ENCODE results near the gene MYADM.

DNA sequence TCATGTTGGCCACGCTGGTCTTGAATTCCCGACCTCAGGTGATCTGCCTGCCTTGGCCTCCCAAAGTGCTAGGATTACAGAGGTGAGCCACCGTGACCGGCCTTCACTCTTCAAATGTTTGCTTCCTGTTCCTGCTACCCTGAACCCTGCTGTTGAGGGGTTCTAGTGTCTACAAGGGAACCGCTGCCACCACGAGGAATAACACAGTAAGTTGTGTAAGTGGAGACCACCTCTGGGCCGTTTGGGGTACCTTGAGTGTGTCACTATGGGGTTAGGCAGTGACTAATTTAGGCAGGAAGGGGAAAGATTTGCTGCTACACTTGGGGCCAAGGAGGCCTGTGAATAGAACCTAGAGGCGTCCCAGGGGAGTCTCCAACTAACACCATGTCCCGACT lies 2.2 kb upstream of the MYADM start:
- TF ChIP-seq, protein P1, sequence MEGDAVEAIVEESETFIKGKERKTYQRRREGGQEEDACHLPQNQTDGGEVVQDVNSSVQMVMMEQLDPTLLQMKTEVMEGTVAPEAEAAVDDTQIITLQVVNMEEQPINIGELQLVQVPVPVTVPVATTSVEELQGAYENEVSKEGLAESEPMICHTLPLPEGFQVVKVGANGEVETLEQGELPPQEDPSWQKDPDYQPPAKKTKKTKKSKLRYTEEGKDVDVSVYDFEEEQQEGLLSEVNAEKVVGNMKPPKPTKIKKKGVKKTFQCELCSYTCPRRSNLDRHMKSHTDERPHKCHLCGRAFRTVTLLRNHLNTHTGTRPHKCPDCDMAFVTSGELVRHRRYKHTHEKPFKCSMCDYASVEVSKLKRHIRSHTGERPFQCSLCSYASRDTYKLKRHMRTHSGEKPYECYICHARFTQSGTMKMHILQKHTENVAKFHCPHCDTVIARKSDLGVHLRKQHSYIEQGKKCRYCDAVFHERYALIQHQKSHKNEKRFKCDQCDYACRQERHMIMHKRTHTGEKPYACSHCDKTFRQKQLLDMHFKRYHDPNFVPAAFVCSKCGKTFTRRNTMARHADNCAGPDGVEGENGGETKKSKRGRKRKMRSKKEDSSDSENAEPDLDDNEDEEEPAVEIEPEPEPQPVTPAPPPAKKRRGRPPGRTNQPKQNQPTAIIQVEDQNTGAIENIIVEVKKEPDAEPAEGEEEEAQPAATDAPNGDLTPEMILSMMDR (IDR thresholded peaks at IDR 0.05; ENCODE audit: insufficient read depth, low read length) = no peak
- TF ChIP-seq POLR2AphosphoS5 (IDR thresholded peaks at IDR 0.05; ENCODE audit: low read depth) = no peak
- TF ChIP-seq, protein P2, sequence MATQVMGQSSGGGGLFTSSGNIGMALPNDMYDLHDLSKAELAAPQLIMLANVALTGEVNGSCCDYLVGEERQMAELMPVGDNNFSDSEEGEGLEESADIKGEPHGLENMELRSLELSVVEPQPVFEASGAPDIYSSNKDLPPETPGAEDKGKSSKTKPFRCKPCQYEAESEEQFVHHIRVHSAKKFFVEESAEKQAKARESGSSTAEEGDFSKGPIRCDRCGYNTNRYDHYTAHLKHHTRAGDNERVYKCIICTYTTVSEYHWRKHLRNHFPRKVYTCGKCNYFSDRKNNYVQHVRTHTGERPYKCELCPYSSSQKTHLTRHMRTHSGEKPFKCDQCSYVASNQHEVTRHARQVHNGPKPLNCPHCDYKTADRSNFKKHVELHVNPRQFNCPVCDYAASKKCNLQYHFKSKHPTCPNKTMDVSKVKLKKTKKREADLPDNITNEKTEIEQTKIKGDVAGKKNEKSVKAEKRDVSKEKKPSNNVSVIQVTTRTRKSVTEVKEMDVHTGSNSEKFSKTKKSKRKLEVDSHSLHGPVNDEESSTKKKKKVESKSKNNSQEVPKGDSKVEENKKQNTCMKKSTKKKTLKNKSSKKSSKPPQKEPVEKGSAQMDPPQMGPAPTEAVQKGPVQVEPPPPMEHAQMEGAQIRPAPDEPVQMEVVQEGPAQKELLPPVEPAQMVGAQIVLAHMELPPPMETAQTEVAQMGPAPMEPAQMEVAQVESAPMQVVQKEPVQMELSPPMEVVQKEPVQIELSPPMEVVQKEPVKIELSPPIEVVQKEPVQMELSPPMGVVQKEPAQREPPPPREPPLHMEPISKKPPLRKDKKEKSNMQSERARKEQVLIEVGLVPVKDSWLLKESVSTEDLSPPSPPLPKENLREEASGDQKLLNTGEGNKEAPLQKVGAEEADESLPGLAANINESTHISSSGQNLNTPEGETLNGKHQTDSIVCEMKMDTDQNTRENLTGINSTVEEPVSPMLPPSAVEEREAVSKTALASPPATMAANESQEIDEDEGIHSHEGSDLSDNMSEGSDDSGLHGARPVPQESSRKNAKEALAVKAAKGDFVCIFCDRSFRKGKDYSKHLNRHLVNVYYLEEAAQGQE (IDR thresholded peaks at IDR 0.05; ENCODE audit: insufficient replicate concordance, low read depth) = no peak
- TF ChIP-seq SPI1 (IDR thresholded peaks at IDR 0.05; ENCODE audit: borderline replicate concordance, low read depth) = no peak
- TF ChIP-seq GABPA (IDR thresholded peaks at IDR 0.05; ENCODE audit: low read depth) = no peak
